Right hindlimb (tissue), 1 donor: Measurements from ENCODE around the gene PTPRS.
A peak's percentile ranks its signal among the peaks of the same experiment; 100 is the strongest.
"Not testable (repeated sequence)": the region's sequence is repeated elsewhere in the genome, so short reads cannot be mapped to it uniquely, and the experiment has no call there.

Experiments
- DNase-seq: peaks from one replicate; pipeline ENCODE4 v3.0.0-alpha.2; 2018

The PTPRS gene

DNA sequence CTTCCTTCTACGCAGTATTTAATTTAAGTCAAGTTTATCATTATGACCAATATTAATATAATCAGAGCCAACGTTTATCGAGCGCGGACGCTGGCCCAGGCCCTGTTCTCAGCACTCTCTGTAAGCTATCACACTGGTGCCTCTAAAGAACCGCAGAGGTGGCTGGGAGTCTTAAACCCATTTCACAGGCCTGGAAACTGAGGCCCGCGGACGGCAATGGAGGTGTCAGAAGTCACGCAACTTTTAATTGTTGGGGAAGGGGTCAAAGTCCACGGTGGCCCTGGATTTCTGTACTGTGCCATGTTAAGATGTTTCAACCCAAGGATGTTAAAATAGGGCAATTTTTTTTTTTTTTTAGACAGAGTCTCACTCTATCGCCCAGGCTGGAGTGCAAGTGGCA, 8.8 kb downstream of the PTPRS start:
- no peak for DNase-seq

DNA sequence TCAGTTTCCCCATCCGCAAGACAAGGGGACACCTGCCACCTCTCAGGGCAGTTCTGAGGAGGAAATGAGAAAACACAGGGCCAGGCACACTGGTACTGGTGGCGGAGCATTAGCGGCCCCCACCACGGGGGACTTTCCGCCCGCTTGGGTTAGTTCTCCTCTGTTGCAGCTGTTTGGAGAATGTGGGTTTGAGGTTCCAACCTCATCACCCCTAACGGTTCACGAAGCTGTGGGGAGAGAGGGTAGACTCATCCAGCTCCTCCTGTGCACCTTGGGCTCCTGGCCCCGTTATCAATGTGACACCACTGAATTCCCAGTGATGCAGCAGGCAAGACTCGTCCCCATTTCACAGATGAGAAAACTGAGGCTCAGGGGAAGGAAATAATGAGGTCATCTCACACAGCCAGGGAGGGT, 10.3 kb downstream of the PTPRS start:
- no peak for DNase-seq

DNA sequence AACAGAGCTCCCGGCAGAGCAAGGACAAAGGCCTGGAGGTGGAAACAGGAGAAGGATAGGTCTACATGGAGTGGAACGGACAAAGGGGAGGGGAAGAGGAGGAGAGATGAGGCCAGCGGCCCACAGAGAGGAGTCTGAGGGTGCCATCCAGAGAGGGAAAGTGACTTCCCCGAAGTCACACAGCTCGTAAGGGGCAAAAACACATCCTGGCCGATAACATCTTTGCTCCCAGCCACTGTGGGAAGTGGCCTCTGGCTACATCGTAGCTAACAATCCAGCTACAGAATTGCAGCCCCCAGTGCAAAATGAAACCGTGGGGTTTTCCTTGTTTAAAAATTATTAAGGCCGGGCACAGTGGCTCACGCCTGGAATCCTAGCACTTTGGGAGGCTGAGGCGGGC, 11.5 kb downstream of the PTPRS start:
- no peak for DNase-seq

DNA sequence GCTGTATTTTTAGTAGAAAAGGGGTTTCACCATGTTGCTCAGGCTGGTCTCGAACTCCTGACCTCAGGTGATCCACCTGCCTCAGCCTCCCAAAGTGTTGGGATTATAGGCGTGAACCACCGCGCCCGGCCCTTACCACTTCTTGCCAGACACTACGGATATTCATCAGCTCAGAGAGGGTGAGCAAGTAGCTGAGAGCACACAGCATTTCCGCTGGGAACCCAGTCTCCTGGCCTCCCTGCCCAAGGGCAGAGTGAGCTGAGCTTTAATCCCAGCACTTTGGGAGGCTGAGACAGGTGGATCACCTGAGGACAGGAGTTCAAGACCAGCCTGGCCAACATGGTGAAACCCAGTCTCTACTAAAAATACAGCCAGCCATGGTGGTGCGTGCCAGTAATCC, 12.2 kb downstream of the PTPRS start:
- DNase-seq: not testable (repeated sequence)

GRCh38 chr19:5326986-5327623, 13.5 kb downstream of the PTPRS start:
- no peak for DNase-seq

DNA sequence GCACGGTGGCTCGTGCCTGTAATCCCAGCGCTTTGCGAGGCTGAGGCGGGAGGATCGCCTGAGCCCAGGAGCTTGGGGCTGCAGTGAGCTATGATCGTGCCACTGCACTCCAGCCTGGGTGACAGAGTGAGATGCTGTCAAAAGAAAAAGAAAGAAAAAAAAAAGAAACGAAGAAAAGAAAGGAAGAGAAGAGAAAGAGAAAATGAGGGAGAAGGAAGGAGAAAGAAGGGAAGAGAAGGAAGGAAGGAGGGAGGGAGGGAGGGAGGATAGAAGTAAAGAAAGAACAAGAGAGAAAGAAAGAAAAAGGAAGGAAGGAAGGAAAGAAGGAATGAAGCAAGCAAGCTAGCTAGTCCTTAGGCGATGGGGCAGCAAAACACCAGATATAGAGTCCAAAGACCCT, 14.1 kb downstream of the PTPRS start:
- DNase-seq: no peak

DNA sequence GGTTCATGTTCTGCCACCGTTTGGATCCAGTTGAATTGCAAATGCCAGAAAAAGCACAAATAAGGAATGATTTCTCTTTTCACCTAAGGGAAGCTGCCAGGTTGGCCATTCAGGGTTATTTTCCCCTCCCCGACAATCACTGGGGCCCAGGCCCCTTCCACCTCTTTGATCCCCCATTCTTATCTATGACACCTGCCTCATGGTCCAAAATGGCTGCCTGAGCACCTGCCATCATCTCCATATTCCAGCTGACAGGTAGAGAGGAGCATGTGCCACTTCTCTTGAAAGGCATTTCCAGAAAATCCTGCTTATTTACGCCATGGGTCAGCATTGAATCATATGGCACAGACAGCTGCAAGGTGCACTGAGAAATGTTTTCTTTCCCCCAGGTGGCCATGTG, 15.7 kb downstream of the PTPRS start:
- DNase-seq: no peak

GRCh38 chr19:5323475-5323811, 17.2 kb downstream of the PTPRS start:
- no peak for DNase-seq

DNA sequence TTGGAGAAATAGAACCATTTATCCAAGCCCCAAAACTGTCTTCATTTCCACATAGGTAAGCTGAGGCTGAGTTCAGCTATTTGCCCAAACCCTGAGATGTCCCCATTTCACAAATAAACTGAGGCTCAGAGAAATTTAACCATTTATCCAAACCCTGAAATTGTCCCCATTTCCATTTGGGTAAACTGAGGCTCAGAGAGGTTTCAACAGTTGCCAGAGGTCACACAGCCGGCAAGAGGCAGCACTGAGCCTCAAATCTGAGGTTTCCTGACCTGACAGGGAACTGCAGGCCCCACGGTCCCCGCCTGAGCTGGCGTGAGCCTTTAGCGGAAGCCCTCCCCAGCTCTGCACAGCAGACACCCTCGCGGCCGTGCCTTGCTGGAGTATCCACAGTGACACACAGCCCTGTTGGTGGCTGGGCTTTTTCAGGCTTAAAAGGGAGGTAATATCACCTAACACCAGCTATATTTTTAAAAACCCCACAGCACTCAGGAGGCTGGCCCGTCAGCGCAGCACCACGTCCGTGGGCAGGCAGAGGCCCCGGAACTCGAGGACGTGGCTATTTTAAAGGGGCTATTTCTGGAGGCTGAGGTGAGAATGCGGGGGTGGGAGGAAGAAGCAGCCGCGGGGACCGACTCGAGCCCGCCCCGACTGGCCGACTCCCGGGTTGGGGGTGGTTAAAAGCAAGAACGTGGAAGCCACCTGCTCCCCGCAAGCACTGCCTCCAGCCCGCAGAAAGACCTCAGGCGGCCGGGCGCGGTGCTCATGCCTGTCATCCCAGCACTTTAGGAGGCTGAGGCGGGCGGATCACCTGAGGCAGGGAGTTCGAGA, 18.5 kb downstream of the PTPRS start:
- DNase-seq: peak; percentile 61

GRCh38 chr19:5321066-5321642, 19.5 kb downstream of the PTPRS start:
- no peak for DNase-seq

GRCh38 chr19:5319516-5319915, 21.1 kb downstream of the PTPRS start:
- DNase-seq: no peak

DNA sequence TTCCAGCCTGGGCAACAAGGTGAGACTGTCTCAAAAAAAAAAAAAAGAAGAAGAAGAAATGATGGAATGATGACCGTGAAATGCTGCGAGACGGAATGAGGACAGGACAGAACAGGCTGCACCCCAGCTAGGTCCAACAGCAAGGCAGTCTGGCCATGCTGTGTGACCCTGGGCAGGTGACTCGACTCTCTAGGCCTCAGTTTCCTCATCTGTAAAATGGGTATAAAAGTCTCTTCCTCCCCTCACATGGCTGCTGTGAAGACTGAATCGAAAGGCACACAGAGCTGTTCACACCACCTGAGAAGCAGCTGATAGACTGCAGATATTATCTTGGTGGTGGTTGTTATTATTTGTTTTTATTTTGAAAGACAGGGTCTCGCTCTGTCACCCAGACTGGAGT, 22.3 kb downstream of the PTPRS start:
- DNase-seq: no peak

DNA sequence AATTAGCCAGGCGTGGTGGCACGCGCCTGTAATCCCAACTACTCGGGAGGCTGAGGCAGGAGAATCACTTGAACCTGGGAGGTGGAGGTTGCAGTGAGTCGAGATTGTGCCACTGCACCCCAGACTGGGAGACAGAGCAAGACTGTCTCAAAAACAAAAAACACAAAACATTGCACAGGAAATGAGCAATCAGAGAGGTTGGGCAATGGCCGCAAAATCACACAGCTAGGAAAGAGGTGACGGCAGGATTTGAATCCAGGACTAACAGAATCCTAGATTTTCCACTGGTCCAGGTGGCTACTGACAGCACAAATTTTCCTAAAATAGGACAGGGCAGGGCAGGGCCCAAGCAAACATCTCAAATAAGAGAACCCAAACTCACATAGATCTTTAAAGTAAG, 23.3 kb downstream of the PTPRS start:
- DNase-seq: no peak

DNA sequence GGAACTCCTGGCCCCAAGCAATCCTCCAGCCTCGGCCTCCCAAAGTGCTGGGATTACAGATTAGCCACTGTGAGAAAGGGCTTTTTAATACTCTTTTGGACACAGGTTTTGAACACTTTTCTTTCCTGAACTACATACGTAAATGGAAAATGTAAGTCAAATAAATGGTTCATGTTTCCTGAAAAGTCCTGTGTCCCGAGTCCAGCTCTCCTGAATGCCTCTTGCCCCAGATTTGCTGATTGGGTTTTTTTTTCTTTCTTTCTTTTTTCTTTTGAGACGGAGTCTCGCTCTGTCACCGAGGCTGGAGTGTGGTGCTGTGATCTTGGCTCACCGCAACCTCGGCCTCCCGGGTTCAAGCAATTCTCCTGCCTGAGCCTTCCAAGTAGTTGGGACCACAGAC, 24.5 kb downstream of the PTPRS start:
- DNase-seq: no peak

- no peak for DNase-seq
Observed at GRCh38 chr19:5314907-5315298, 25.7 kb downstream of the PTPRS start.

GRCh38 chr19:5314012-5314906, 26.4 kb downstream of the PTPRS start:
- no peak for DNase-seq

- no peak for DNase-seq
Observed at GRCh38 chr19:5313307-5313706, 27.3 kb downstream of the PTPRS start.

- DNase-seq: no peak
Observed at GRCh38 chr19:5312058-5312457, 28.6 kb downstream of the PTPRS start.

DNA sequence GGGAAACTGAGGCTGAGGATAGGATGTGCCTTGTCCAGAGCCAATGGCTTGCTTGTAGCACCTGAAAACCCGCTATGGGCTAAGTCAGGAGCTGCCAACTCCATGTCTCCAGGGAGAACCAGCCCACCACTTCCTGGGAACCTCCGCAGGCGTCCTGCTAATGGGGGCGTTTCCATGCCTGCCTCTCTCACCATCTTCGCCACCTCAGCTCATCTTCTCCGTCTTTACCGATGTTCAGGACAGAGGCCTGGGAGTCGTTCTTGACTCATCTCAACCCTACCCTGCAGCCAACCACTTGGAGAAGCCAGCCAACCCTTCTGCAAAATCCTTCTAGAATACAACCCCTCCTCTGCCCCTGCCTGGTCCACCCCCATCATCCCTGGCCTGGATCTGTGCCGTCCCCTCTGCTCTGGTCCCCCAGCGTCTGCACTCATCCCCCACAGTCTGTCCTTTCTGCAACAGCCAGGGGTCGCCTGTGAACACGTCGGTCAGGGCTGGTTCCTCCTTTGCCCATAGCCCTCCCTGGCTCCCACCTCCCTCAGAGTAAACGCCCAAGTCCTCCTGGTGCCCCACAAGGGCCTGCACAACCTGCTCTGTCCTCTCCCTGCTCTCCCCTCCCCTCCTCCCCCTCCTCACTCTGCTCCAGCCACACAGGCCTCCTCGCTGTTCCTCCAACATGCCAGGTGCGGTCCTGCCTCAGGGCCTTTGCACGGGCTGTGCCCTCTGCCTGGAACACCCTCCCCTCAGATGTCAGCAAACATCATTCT, 31.0 kb downstream of the PTPRS start:
- DNase-seq: peak; percentile 48

DNA sequence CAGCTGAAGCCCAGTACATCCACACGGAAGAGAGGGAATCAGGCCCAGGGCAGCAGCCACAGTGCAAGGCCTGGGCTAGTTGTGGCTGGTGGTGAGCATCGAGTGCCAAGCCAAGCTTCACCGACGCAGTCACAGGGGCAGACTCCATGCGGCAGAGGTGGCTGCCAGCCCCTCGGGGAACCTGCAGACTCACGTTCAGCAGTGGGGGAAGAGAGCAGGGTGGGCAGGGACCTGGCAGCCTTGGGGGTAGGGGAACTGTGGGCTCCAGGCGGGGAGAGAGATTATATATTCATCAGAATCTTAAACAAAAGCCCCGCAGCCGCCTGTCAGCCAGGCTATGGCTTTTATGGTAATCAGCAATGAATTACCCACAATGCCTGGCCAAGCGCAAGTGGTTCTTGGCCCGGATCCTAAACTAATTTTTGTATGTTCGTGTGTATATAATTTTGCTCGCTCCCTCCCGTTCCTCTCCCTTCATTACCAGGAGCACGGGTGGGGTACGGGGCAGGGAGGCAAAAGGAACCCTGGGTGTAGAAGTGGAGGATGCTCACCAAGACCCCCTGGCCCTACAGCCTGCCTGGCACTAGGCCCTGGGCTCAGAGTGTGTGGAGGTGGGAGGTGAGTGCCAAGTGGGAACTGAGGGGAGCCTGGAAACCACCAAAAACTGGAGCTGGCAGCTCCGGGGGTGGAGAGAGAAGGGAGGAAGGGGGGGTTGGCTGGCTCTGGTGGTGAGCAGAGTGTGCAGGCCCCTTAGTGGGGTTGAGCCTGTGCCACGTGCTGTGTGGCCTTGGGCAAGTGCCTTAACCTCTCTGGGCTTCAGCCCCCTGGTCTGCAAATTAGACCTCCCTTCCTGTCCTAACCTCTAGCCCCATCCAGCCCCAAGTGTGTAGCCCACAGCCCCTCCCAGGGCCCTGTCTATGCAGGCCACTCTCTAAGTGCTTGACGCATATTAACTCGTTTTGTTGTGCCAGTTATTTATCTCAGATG, 31.9 kb downstream of the PTPRS start:
- peak; percentile 87 for DNase-seq

DNA sequence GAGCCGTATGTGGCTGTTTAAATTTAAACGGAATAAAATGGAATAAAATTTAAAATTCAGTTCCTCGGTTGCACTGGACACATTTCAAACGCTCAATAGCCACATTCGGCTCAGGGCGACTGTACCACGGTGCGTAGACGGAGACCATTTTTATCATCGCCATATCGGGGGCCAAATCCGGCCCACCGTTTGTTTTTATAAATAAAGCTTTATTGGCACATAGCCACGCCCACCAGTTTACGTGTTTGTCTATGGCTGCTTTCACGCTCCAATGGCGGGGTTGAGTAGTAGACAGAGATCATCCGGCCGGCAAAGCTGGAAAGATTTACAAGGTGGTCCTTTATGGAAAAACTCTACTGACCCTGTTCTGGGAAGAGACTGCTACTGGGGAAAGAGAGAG, 33.0 kb downstream of the PTPRS start:
- no peak for DNase-seq
